NCI-H774 (cell line): ENCODE results near the gene C1QB.

ENCODE experiments used
- DNase-seq: peaks from one replicate; lab custom pipeline; 2025; lab: John Stamatoyannopoulos, UW

The C1QB gene

GRCh38 chr1:22652881-22653316 is at the start of gene C1QB:
Gene C1QB (plus strand): TSS chr1:22653236. CDS start chr1:22659463, 6,227 bp downstream.
- DNase-seq = no peak

- no peak for DNase-seq
Measured at GRCh38 chr1:22606161-22606560, 46.9 kb upstream of the C1QB start.

- no peak for DNase-seq
Measured at GRCh38 chr1:22607154-22607553, 45.9 kb upstream of the C1QB start.

GRCh38 chr1:22608361-22608760 is 44.7 kb upstream of the C1QB start:
- no peak for DNase-seq

GRCh38 chr1:22609291-22609690 is 43.7 kb upstream of the C1QB start:
- DNase-seq = no peak

GRCh38 chr1:22611530-22611947 is 41.5 kb upstream of the C1QB start:
- no peak for DNase-seq

GRCh38 chr1:22612671-22613571 is 40.1 kb upstream of the C1QB start:
- no peak for DNase-seq

- no peak for DNase-seq
Measured at GRCh38 chr1:22613572-22613918, 39.5 kb upstream of the C1QB start.

GRCh38 chr1:22613951-22614350 is 39.1 kb upstream of the C1QB start:
- no peak for DNase-seq

GRCh38 chr1:22615886-22616285 is 37.1 kb upstream of the C1QB start:
- DNase-seq = no peak

- no peak for DNase-seq
Measured at GRCh38 chr1:22616571-22616970, 36.5 kb upstream of the C1QB start.

GRCh38 chr1:22618056-22618455 is 35.0 kb upstream of the C1QB start:
- no peak for DNase-seq

- DNase-seq = no peak
Measured at GRCh38 chr1:22619252-22619651, 33.8 kb upstream of the C1QB start.

GRCh38 chr1:22619798-22620197 is 33.2 kb upstream of the C1QB start:
- no peak for DNase-seq

- no peak for DNase-seq
Measured at GRCh38 chr1:22621761-22622160, 31.3 kb upstream of the C1QB start.

GRCh38 chr1:22625262-22625925 is 27.6 kb upstream of the C1QB start:
- DNase-seq = no peak

GRCh38 chr1:22626237-22627157 is 26.5 kb upstream of the C1QB start:
- DNase-seq = no peak

GRCh38 chr1:22627331-22627730 is 25.7 kb upstream of the C1QB start:
- peak; percentile 31 for DNase-seq

- DNase-seq = no peak
Measured at GRCh38 chr1:22628698-22629444, 24.2 kb upstream of the C1QB start.

- no peak for DNase-seq
Measured at GRCh38 chr1:22629886-22630285, 23.1 kb upstream of the C1QB start.

GRCh38 chr1:22633697-22634463 is 19.2 kb upstream of the C1QB start:
- no peak for DNase-seq
